ENCODE measurements around the gene DST. TPM values are rescaled to one million over a fixed set of nuclear protein-coding genes. Genes with fewer than 3 reads are reported as not detected.
A peak's percentile ranks its signal among the peaks of the same experiment; 100 is the strongest.

The DST gene
- total and polyA plus RNA-seq, 11 donors, result 107 to 607 (median 366) TPM

DNA sequence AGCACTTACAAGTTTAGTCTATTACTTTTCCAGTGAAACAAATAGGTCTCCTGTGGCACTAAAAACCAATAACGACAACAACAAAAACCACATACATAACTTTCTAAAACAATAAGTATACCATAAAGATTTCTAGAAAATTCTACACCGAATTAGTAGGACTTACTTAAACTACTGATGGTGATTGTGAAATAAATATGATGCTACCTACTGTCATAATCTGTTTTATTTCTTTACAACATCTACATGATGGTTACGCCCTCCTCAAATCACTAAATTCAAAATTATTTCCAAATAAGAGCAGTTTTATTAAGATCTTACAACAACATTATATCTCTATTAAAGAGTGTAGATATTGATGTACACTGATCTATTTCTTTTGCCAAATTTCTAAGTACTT lies 147.0 kb downstream of the DST start:
- no peaks in the 10 kb centered on the region for H3K27me3 ChIP-seq
- intact Hi-C loops (cut with DNase I), result loop anchor here in 3 of 10 donors (5.0 to 10.0 kb wide), 4 partner anchors 38 to 59 kb away; no protein-coding TSS in a partner anchor
- no peak overlapping the region for H3K4me3 ChIP-seq
- no peaks in the 10 kb centered on the region for H3K9me3 ChIP-seq
- peaks cover 0 to 29% (median 13%) of the 10 kb centered on the region in 12 donors for H3K4me1 ChIP-seq
- ATAC-seq (no peak), DNase-seq (no peak)
- no peak overlapping the region for H3K27ac ChIP-seq
- WGBS, 4 donors, result 88 to 91% (median 89%) methylated on average over 3 of the region's 3 CpGs
- H3K36me3 ChIP-seq, result peaks cover 4 to 98% (median 59%) of the 10 kb centered on the region in 9 donors
- TF ChIP-seq, protein P1, sequence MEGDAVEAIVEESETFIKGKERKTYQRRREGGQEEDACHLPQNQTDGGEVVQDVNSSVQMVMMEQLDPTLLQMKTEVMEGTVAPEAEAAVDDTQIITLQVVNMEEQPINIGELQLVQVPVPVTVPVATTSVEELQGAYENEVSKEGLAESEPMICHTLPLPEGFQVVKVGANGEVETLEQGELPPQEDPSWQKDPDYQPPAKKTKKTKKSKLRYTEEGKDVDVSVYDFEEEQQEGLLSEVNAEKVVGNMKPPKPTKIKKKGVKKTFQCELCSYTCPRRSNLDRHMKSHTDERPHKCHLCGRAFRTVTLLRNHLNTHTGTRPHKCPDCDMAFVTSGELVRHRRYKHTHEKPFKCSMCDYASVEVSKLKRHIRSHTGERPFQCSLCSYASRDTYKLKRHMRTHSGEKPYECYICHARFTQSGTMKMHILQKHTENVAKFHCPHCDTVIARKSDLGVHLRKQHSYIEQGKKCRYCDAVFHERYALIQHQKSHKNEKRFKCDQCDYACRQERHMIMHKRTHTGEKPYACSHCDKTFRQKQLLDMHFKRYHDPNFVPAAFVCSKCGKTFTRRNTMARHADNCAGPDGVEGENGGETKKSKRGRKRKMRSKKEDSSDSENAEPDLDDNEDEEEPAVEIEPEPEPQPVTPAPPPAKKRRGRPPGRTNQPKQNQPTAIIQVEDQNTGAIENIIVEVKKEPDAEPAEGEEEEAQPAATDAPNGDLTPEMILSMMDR (IDR thresholded peaks at IDR 0.05), result no peak

DNA sequence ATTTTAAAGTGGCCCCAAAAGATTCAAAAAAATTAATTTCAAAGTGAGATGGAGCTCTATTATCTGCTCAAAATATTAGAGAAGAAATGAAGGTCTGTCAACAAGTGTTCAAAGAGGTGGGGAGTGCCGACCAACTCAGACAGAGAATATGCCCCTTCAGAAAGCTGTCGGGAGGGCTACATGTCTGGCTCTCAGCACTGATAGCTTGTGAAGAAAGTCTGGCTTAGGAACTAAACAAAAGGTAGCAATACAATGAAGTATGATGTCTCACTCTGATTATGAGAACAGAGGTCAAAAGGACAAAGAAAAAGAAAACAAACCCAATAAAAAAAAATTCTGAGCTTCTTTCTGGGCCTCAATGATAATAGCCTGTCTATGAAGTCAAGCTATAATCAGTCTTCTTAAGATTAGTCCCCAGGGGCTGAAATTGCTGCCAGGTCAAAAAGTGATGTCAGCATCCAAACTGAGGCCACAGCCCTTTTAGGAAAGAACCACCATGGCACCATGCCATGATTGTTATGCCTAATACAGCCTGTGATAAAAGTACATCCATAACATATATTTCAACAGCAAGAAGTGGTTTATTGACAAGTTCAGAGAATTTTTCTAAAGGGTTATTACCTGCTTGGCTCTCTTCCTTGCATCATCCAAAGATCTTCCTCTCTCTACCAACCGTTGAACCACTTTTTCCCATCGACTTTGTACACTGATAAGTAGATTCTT lies 150.9 kb downstream of the DST start:
- H3K36me3 ChIP-seq, result peaks cover 0 to 98% (median 48%) of the 10 kb centered on the region in 9 donors
- peak overlapping the region in 11 of 12 donors; percentile 6 to 71 (median 39) for H3K27ac ChIP-seq
- TF ChIP-seq POLR2A (IDR thresholded peaks at IDR 0.05), result no peak
- TF ChIP-seq, protein P1 (IDR thresholded peaks at IDR 0.05), result no peak
- peak in 4 of 5 donors; percentile 69 to 78 (median 72) for DNase-seq
- H3K4me1 ChIP-seq, result peaks cover 0 to 25% (median 13%) of the 10 kb centered on the region in 12 donors
- no peaks in the 10 kb centered on the region for H3K27me3 ChIP-seq
- intact Hi-C loops (cut with DNase I), result loop anchor here in 2 of 10 donors (10.0 kb wide), 2 partner anchors 53 to 63 kb away; no protein-coding TSS in a partner anchor
- no peak overlapping the region for H3K4me3 ChIP-seq
- peak; percentile 74 to 90 (median 80) for ATAC-seq
- 22 to 29% (median 24%) methylated on average over 4 of the region's 4 CpGs for WGBS, 4 donors
- H3K9me3 ChIP-seq, result no peaks in the 10 kb centered on the region

DNA sequence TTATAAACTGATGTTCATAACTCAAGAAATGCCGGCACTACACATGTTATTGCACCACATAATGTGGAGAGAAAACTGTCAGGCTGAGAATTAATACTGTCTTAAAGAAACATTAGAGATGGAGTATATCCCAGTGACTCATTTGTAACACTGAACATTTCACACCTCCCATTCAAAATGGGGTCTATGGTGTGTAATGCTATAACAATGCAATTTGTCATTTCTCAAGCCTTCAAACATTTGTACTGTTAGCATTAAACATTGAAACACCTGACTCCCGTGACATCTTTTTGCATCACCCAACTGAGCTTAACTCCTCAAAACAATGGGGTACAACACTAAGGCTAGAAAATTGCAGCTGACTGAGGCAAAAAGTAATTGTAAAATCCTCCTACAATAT lies 151.7 kb downstream of the DST start:
- TF ChIP-seq, protein P1 (IDR thresholded peaks at IDR 0.05), result no peak
- no peak for TF ChIP-seq POLR2A (IDR thresholded peaks at IDR 0.05)
- H3K4me3 ChIP-seq, result no peak overlapping the region
- peaks cover 0 to 100% (median 47%) of the 10 kb centered on the region in 9 donors for H3K36me3 ChIP-seq
- DNase-seq, result no peak
- H3K27me3 ChIP-seq, result no peaks in the 10 kb centered on the region
- H3K9me3 ChIP-seq, result no peaks in the 10 kb centered on the region
- peak in 1 of 4 donors; percentile 47 for ATAC-seq
- H3K27ac ChIP-seq, result peak overlapping the region in 4 of 12 donors; percentile 24 to 71 (median 60)
- peaks cover 0 to 25% (median 13%) of the 10 kb centered on the region in 12 donors for H3K4me1 ChIP-seq
- WGBS, 4 donors, result 92 to 96% (median 94%) methylated on average over 2 of the region's 2 CpGs
- intact Hi-C loops (cut with DNase I), result loop anchor here in 2 of 10 donors (10.0 kb wide), 2 partner anchors 54 to 64 kb away; no protein-coding TSS in a partner anchor

DNA sequence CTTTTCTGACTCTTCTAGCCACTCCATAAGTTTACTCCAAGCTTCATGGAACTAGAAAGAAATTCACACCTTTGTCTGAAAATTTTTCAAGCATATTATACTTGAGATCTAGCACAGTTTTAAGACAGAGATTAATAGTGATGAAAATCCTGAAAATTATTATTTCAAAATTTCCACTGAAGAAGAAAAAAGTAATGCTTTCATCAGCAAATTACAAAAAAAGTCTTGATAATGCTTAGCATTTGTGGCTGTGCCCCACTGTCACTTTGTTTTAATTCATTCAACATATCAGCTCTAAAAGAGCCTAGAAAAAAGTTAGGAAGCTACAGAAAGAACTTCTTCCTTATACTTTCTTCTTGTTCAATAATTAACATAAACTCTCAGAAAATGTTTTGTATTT lies 153.1 kb downstream of the DST start:
- intact Hi-C loops (cut with DNase I), result no loop called here
- DNase-seq (no peak), ATAC-seq (no peak)
- peaks cover 0 to 100% (median 58%) of the 10 kb centered on the region in 9 donors for H3K36me3 ChIP-seq
- H3K4me1 ChIP-seq, result peaks cover 0 to 25% (median 13%) of the 10 kb centered on the region in 12 donors
- H3K27me3 ChIP-seq, result no peaks in the 10 kb centered on the region
- H3K4me3 ChIP-seq, result no peak overlapping the region
- TF ChIP-seq, protein P1 (IDR thresholded peaks at IDR 0.05), result no peak
- TF ChIP-seq POLR2A (IDR thresholded peaks at IDR 0.05), result no peak
- H3K27ac ChIP-seq, result peak overlapping the region in 1 of 12 donors; percentile 28
- H3K9me3 ChIP-seq, result no peaks in the 10 kb centered on the region

Data from heart left ventricle (tissue), 16 donors.